GM19023 (cell line): ENCODE results near the gene PCSK6.
"Not testable (repeated sequence)": the region's sequence is repeated elsewhere in the genome, so short reads cannot be mapped to it uniquely, and the experiment has no call there.

Experiments used
- ATAC-seq: cut with Tn5 transposase; IDR thresholded peaks from one replicate; pipeline ENCODE4 v1.9.1; 2021; ENCODE audit warnings: mild to moderate bottlenecking, moderate library complexity; ENCODE audit not compliant: unreplicated experiment

The PCSK6 gene

GRCh38 chr15:101337976-101338375 is 151.5 kb downstream of the PCSK6 start:
- ATAC-seq, result no peak

DNA sequence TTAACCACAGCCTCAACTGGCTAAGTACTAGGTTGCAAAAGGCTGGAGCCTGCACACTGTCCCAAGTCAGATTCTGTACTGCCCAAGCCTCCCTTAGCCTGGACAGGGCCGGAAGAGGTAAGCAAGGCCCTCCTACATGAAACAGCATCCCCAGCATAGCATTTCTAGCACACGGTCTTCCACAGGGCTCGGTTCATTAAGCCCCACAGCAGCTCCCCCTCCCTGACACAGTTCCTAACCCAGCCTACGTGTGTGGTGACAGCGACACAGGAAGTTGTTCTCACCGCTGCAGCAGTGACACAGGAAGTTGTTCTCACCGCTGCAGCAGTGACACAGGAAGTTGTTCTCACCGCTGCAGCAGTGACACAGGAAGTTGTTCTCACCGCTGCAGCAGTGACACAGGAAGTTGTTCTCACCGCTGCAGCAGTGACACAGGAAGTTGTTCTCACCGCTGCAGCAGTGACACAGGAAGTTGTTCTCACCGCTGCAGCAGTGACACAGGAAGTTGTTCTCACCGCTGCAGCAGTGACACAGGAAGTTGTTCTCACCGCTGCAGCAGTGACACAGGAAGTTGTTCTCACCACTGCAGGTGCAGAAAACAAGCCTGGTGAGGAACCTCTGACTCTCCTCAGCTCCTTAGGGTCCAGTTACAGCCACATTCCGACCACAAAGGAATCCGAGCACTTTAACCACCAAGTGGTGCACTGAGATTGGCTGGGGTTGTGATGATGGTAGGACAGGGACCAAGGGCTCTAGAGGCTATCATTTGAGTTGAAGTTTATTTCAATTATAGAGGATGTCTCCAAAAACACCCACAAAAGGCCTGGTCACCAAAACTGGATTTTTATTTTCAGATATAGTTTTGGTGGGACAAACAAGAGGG is 155.4 kb downstream of the PCSK6 start:
- not testable (repeated sequence) for ATAC-seq

DNA sequence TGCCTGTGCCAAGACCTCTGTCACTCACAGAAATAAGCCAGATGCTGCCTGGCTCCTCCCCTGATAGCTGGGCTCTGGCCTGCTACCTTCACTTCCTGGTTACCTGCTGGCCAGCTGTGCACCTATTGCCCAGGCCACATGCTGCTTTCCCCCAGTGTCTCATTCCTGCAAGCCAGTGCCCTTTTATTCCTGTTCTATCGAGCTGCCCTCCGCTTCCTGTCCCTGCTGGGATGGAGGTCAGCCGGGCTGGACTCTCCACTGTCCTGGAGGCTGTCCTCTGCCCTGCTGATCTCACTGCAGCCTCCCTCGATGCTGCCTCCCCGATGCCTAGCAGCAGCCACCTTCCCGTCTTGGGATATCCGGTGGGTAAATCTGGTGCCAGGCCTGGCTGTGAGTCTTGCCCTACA is 157.4 kb downstream of the PCSK6 start:
- no peak for ATAC-seq

DNA sequence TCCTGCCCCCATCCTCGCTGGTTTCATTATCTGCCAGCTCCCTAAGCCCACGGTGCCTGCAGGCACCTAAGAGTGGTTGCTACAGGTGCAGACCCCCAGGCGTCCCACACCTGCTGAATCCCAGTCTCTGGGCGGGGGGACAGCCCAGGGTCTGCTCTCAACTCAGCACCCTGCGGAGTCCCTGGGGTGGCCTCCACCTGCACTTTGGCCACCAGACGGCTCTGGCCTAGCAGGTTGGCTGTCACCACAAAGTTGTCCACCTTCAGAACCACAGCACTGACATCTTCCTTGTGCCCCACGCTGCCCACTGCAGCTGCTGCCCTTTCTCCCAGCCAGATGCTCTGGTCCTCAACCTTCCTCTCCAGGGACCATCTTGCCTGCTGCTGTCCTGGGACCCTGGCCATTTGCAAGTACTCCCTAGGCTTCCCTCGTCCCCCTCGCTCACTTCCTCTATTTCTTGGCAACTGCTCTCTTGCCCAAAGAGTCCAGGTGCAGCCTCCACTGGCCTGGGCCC is 159.6 kb downstream of the PCSK6 start:
- ATAC-seq, result no peak

- no peak for ATAC-seq
Observed at GRCh38 chr15:101329309-101329863, 160.1 kb downstream of the PCSK6 start.

DNA sequence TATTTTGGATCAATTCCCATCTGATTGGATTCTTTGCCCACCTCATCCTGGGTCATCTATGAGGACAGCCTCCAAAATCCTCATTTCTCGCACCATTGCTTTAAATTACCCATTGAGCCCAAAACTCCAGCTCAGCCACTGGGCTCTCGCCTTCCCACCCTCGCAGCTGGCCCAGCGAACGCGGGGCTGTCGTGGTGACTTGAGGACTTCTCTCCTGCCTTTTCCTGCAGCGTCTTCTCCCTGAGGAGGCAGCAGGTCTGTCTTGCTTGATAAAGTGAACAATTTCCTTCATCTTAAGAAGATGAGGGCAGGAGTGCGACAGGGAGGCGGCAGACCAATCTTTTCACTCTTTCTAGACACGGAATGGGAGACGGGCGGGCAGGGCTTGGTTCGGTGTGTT is 161.5 kb downstream of the PCSK6 start:
- no peak for ATAC-seq

DNA sequence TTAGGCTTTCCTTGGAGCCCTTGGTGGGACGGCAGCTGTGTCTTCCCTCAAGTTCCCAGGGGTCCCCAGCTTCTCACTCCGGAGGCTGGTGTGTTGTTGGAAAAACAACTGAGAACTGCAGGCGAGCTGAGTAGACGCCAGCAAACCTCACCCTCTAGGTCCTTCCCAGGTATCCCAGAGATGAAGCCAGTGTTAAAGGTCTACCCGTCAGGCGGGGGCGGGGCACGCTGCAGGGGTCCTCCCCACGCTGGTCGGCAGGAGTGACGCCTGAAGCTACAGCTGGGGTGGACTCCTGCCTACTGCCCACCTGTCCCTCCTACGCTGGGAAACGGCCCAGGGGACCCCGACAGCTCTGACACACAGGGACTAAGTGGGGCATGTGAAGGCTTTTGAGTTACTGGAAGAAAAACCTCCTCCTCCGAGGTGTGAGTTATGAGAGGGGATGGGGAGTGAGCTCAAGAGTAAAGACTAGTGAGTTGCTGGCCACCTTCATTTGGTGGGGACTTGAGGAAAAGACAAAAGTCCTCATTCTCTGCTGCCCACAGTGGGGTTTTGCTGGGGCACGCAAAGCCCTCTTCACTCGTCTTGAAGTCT is 162.3 kb downstream of the PCSK6 start:
- ATAC-seq, result no peak

GRCh38 chr15:101326462-101327146 is 162.9 kb downstream of the PCSK6 start:
- ATAC-seq, result no peak

DNA sequence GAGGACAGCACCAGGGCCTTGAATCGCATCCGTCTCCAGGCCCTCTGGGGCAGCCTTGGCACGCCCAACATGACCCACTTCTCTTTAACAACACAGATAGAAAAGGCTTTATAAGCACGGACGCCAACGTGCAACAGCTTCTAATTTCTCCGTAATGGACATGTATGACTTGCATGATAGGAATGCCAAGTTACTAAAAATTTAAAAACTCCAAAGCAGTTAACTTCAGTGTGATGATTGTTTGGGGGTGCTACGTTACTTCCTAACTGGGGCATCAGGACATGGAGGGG is 163.5 kb downstream of the PCSK6 start:
- no peak for ATAC-seq

DNA sequence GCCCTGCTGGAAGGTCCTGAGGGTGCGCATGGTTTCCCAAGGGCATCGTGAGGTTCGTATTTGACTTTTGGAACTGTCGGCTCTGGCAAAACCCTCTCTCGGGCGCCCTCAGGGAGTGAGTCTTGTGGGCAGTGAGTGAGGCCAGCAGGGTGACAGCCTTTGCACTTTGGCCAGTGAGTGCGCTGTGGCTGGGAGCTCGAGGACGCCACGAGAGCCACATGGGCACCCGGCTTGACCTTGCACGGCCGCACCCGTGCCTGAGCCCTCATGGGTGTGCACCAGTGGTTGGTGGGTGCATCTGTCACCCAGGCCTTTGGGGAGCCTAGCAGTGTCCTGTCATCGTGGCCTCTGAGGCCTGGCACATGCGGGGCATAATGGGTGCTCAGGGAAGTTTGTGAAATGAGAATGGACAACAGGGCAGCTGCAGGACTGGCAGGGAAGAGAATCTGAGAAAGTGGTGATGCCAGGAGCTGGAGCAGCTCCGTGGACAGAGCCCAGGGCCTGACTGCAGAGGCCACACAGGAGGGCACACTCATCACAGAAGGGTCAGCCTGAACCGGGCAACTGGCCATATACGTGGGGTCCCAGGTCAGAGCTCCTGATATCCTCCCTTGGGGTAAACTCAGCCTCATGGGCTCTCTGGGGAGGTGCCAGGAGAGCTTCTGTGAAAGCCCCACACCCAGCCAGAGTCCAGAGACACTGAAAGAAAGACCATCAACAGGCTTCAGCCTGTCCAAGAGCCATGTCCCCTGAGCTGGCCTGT is 164.1 kb downstream of the PCSK6 start:
- no peak for ATAC-seq

GRCh38 chr15:101324524-101325177 is 164.9 kb downstream of the PCSK6 start:
- no peak for ATAC-seq

- ATAC-seq, result no peak
Observed at GRCh38 chr15:101323793-101324523, 165.5 kb downstream of the PCSK6 start.

DNA sequence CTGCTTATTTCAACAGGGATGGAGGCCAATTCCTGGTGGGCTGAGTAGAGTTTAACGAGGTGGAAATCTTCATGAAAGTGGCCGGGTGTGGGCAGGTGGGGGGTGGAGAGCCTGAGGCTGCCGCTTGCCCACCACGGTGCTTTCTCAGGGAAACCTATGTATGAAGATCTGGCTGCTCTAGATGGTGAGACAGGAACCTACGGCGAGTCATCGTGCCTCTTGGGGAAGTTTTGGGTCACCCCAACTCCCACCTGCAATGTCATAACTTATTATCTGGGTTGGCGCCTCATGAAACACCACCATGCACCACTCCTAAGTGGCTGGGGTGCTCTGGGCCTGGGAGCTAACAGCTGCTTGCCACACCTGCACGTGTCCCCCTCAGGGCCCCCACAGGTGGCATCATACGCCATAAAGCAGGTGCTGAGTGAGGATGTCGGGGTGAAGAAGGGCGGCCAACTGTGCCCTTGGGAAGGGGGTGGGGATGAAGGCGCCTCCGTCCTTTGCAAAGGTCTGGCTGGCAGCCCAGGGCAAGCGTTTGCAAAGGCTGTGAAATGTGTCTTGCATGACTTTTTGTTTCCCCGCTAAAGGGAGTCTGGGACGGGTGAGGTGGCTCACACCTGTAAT is 166.5 kb downstream of the PCSK6 start:
- ATAC-seq, result no peak

DNA sequence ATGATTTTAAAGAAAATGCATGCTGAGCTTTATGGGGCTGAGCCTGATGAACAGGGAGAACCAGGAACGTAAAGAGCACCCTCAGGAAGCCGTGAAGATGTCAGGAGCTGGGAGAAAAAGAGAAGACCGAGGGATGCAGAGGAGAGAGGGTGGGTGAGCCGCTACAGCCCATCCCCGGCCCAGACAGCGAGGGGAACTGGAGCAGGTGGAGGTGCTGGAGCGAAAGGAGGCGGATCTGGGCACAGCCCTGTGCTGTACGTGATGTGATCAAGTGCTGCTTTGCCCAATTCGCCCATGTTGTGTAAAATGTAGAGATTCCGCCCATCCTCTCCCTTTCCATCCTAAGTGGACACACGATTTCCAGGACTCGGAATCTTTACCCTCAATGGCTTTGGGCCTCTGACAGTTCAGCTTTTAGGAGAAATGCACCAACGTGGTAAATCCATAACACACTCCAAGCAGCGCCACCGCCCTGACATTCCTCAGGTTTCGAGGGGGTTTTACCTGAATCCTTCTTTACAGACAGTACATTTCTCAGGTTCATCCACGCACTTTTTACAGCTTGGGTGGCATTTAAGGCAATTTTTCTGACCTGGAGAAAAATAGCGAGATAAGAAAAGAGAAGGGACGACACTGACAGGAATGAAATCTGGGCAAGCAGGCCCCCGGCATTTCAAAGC is 167.4 kb downstream of the PCSK6 start:
- no peak for ATAC-seq

DNA sequence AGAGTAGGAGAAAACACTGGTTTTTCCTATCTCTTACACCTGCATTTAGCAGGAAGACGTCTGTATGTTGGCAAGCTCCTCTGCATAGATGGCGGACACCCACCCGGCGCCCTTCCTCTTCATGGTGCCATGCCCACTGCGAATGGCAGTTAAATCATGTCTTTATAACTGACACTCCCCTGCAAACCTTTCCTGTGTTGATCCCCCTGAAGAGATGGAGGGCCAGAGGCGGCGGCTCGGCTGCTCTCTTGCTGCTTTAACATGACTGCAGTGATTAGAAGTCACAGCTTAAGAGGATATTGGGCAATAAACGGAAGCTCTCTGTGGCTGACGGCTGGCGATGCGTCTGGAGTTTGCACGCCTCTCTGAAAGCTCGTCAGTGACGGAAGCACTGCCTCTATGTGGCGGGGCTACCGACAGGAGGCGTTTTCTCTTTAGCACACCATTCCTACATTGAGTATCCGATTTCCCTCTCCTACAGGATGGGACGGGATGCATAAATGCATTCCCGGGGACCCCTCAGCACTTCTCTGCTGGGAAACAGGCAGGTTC is 168.9 kb downstream of the PCSK6 start:
- ATAC-seq, result no peak

- ATAC-seq, result no peak
Observed at GRCh38 chr15:101318839-101319238, 170.7 kb downstream of the PCSK6 start.

GRCh38 chr15:101318147-101318819 is 171.2 kb downstream of the PCSK6 start:
- no peak for ATAC-seq
